M059J (cell line): Measurements from ENCODE around the gene BCLAF1. TPM values are rescaled to one million over a fixed set of nuclear protein-coding genes. Genes with fewer than 3 reads are reported as not detected.
"Not testable (repeated sequence)": the region's sequence is repeated elsewhere in the genome, so short reads cannot be mapped to it uniquely, and the experiment has no call there.

Source experiments
- DNase-seq: peaks from one replicate; pipeline ENCODE4 v3.0.0-alpha.2; 2012; ENCODE audit warnings: low read depth
- total RNA-seq: library from RNA; depleted of rRNA; stranded (reverse); fragments of >200 nt; shearing (Covaris generic); gene quantifications from 2 replicates; pipeline ENCODE4 v1.2.3, GENCODE V29; 2014

Gene BCLAF1
- total RNA-seq, 1 experiment from 2014 or later: 131 TPM

DNA sequence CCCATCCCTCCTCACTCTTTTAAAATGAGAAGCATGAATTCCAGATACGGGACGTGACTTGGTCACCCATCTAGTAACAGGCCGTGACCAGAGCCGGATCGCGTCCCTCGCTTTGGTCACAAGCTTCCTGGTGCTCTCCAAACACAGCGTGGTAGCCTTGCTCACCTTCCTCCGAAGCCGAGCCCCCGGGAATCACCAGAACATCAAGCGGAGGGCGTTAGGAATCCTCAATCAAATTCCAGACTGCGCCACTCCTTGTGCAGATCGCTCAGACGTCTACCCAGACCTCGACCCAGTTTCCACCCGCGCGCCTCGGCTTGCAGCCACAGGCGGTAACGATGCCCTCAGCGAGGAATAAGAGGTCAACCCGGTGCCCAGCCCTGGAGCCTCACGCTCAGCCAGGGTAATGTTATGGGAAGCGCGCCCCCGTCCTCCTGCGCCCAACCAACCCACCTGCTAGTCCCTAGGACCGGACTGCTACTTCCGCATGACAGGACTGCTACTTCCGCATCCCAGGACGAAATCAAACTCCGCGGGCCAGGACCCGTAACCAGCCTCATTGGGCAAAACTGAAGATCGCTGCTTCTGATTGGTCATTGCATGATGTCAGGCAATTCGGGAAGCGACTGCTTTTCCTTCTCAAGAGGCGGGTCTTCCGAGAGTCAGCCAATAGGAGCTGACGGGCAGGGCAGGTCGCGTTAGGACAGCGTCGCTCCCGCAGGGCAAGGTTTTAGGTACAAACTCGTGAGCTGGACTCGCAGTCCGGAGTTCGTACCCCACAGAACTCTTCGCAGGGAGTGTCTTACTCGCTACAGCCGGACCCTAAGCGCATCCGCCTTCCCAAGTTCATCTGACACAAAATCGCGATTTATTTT lies 39.6 kb downstream of the BCLAF1 start, which contains the start of gene MTFR2:
Gene MTFR2, minus strand, starts transcription at position 501 of the 875 bp plus-strand sequence. CDS start 1,212 bp downstream, outside the sequence.
- DNase-seq: peak; percentile 100

GRCh38 chr6:136249336-136249735 lies 40.3 kb downstream of the BCLAF1 start:
- peak; percentile 46 for DNase-seq

GRCh38 chr6:136244061-136244616 lies 45.5 kb downstream of the BCLAF1 start:
- DNase-seq: no peak

DNA sequence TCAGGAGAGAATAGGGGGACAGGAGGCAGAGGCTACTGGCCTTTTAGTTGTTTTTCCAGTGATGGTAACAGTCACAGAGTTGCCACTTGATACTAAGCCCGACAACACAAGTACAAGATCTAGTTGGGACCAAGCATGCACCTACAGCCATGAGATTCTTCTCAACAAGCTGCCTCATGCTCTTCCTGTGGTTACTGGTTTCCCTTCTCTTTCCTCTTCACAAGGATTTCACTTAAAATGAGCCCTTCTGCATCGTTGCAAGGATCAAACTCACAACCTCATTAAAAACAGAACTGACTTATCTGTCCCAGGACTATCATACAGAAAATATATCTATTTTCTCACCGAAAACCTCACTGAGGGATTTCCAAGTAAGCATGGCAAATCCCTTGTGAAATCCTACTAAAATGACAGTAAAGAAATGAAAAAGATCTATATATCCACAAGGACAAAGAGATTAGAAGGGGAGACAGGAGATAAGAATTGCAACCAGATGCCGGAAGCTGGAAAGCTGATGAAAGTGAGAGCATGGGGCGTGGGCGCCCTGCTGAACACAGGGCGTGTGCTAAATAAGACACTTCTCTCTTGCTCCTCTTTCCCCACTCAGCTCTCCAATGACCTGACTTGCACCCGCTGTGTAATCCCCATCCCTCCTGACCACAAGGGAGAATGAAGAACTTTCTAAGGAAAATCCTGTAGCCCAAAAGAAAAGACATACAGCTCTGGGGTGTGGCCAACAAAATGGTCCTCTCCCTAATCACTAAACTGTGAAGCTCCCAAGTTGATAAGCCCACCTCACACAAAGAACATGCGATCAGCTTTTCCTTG lies 53.0 kb downstream of the BCLAF1 start:
- DNase-seq: no peak

GRCh38 chr6:136235233-136235564 lies 54.4 kb downstream of the BCLAF1 start:
- DNase-seq: peak; percentile 64

DNA sequence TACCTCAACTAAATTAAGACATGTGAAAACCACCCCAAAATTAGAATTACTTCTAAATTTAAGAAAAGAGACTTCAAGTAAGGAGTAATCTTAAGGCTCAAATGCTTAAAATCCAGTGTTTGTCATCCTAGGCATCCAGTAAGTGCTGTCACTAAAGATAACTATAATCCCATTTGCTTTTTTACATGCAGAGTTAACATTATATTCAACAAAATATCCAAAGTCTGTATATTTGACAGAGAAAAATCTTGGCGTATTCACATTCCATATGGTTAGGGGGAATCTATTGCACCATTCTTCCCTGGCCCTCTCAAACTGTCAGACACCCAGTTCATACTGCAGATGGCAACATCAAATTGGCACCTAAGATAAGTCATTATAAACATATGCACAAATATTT lies 56.9 kb downstream of the BCLAF1 start:
- no peak for DNase-seq

DNA sequence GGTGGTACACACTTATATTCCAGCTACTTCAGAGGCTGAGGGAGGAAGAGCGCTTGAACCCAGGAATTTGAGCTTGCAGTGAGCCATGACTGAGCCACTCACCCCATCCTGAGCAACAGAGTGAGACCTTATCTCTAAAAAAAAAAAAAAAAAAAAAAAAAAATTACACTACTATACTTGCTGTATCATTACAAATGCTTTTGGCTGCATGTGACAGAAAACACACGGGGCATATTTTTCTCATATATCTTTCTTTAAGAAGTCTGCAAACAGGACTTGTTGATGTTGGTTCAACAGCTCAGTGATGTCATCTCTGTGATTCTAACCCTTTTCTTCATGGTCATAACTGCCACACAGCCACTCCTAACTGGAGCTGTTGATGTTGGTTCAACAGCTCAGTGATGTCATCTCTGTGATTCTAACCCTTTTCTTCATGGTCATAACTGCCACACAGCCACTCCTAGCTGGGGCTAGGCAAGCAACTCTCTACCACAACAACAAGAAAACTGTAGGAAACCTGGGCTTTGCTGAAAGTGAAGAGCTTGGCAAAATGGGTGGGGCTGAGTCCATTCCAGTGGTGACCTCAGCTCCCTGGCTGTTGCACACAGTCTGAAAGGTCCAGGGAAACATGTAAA lies 59.3 kb downstream of the BCLAF1 start:
- peak; percentile 23 for DNase-seq

DNA sequence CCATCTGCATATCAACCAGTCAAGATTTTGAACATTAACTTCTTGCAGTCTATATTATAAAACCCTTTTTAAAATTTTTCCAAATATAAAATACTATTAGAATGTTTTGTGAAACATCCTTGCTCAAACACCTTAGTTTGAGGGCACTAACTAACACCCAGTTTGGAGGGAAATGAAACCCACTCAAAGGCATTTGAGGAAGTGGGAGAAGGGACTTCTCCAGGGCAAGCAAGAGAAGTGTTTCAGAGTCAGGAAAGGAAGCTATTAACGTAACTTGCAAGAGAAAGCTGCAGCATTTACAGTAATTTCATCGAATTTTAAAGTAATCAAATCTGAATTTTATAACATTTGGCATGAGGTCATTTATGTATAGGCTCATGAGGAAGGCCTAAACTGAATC lies 60.8 kb downstream of the BCLAF1 start:
- no peak for DNase-seq

DNA sequence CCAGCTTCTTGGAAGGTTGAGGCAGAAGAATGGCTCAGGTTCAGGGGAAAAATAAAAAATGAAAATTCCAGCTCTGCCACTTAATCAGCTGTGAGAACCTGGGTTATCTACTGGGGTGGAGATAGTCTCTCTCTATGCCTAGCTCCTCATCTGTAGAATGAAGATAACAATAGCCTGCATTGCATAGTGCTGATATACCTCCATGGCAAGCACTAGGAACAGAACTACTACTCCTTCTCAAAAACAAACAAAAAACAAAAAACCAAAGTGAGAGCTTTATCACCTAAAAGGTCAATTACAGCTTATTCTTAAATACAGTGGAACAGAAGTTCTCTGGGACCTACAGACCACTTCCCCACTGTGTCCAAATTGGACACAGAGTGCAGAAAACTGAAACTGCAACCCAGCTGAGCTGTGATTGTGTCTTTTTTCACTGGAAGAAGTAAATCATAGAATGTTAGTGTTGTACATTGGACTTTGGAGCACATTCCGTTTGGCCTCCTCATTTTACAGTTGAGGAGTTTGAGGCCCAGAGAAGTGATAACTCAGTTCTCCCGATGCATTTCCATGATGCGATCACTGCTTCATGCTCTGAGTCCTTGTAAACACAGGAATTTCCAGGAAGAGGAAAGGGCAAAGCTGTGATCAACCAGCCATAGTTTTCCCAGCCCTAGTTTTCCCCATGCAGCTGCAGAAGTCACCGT lies 62.8 kb downstream of the BCLAF1 start:
- DNase-seq: no peak

DNA sequence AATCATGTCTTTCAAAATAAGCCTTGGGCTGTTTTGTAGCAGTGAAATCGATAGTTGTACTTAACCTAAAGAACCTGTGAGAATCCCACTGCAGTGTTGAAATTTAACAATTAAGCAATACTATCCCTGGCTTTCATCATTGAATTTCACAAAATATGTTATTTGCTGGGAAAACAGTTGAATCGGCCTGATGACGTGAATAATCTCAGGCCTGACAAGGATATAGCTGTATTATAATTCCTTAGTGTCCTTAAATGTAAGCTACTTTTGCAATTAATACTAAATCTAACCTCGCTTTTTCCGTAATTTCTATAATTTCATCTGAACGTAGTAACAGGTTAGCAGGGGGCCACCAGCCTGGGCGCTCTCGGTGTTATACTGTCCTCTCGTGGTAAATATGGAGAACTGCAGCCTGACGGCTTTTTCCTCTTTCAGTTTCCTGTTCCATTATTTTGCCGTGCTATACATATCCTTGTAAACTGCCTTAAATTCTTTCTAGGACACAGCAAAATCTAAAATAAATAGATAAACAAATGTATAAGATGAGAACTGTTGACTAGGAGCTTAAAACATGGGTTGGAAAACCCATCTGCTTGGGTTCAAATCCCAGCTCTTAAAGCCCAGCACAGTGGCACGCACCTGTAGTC lies 63.5 kb downstream of the BCLAF1 start:
- peak; percentile 55 for DNase-seq

GRCh38 chr6:136225496-136225895 lies 64.2 kb downstream of the BCLAF1 start:
- DNase-seq: peak; percentile 41

- DNase-seq: not testable (repeated sequence)
Measured at GRCh38 chr6:136224974-136225373, 64.7 kb downstream of the BCLAF1 start.

GRCh38 chr6:136216503-136217401 lies 72.9 kb downstream of the BCLAF1 start:
- no peak for DNase-seq

- no peak for DNase-seq
Measured at GRCh38 chr6:136213853-136214252, 75.8 kb downstream of the BCLAF1 start.

- no peak for DNase-seq
Measured at GRCh38 chr6:136213012-136213539, 76.6 kb downstream of the BCLAF1 start.

GRCh38 chr6:136212608-136213007 lies 77.0 kb downstream of the BCLAF1 start:
- DNase-seq: no peak

DNA sequence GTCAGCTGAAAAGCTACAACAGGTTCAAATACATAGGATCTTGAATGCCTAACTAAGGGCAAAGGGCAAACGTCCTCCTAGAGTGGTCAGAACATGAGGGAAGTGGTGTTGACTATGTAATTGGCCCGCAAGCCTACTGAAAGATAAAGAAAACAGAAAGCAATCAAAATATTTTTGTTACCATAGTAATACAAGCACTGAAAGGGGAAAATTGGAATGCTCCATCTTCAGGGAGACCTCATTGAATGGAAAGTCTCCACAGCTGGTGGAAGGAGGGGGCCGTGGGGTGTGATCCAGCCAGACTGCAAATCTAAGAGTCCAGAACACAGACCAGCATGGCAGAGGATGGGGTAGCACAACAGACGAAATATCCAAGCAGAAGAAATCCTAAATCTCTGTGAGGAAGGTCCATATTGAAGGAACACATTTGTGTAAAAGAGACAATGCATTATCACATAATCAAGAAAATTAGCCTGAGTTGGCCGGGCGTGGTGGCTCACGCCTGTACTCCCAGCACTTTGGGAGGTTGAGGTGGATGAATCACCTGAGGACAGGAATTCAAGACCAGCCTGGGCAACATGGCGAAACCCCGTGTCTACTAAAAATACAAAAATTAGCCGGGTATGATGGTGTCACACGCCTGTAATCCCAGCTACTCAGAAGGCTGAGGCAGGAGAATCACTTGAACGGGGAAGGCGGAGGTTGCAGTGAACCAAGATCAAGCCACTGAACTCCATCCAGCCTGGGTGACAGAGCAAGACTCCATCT lies 79.1 kb downstream of the BCLAF1 start:
- DNase-seq: peak; percentile 12

- no peak for DNase-seq
Measured at GRCh38 chr6:136209496-136209895, 80.2 kb downstream of the BCLAF1 start.

GRCh38 chr6:136208783-136209182 lies 80.9 kb downstream of the BCLAF1 start:
- no peak for DNase-seq
